NCI-H1694 treated with DMSO at 0.1 percent for 48 hours (cell line): ENCODE data around the gene ANKRD27.

Experiments used
- DNase-seq: peaks from one replicate; lab custom pipeline; 2025; lab: John Stamatoyannopoulos, UW

The ANKRD27 gene

DNA sequence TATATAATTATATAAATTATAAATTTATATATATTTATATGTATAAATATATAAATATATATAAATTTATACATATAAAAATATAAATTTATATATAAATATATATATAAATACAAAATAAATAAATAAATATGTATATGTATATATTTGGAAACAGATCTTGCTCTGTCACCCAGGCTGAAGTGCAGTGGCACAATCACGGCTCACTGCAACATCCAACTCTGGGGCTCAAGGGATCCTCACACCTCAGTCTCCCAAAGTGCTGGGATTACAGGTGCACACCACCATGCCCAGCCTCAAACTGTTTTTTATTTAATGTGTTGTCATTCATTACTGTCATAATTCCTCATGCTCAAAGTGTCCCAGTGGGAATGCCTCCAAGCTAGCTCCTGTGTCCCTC lies 119.2 kb downstream of the ANKRD27 start:
- DNase-seq, result no peak

DNA sequence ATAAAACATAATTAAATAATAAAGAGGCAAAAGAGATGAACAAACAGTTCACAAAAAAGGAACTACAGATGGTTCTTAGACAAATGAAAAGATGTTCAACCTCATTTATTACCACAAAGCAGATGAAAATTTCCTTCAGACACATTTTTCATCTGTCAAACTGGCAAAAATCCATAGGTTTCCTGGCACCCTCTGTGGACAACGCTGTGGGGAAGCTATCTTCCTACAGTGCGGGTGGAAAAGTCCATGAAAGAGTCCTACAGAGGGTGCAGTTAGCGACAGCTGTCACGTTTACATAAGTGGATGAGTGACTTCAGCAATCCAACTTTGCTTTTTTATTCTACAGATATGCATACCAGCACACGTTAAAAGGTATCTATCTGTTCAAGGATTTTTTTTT lies 124.3 kb downstream of the ANKRD27 start:
- DNase-seq, result peak; percentile 98
